Left lung (tissue), 14 donors: Measurements from ENCODE around the gene KRIT1. TPM values are rescaled to one million over a fixed set of nuclear protein-coding genes. Genes with fewer than 3 reads are reported as not detected.

Source experiments
- ATAC-seq: fragments of 200-7000 bp; cut with Tn5 transposase; one replicate; pipeline ENCODE4 v1.9.1; 2020; ENCODE audit warnings: moderate library complexity
- DNase-seq, 4 donors: peaks; one replicate each; pipeline ENCODE4 v3.0.0-alpha.2; 2013 to 2020
- H3K27ac ChIP-seq, 2 donors: fragments of 200-600 bp; sonication (generic) in 1 of 2; one replicate each; pipeline versions ENCODE4 v1.5.0 to v1.8.0; 2020 to 2021
- H3K27me3 ChIP-seq, 2 donors: fragments of 200-600 bp; sonication (generic) in 1 of 2; one replicate each; pipeline versions ENCODE4 v1.5.0 to v1.8.0; 2020 to 2021
- H3K36me3 ChIP-seq, 2 donors: fragments of 200-600 bp; sonication (generic) in 1 of 2; one replicate each; pipeline versions ENCODE4 v1.5.0 to v1.8.0; 2020 to 2021
- H3K4me1 ChIP-seq, 2 donors: fragments of 200-600 bp; one replicate each; pipeline ENCODE4 v1.8.0; 2021
- H3K4me3 ChIP-seq, 2 donors: fragments of 200-600 bp; sonication (generic) in 1 of 2; one replicate each; pipeline versions ENCODE4 v1.5.0 to v1.8.0; 2020 to 2021; ENCODE audit warnings: mild to moderate bottlenecking in 1 of 2
- H3K9me3 ChIP-seq, 2 donors: fragments of 200-600 bp; sonication (generic) in 1 of 2; one replicate each; pipeline versions ENCODE4 v1.5.0 to v1.8.0; 2020 to 2021
- intact Hi-C, 2 donors: fragments of 100-400 bp; cut with DNase I; formaldehyde crosslinking; loops; one replicate each; pipeline versions ENCODE4 v1.11.2 to v1.14.2; 2022
- long read RNA-seq, 12 donors: library from polyadenylated mRNA in 2 of 12; unstranded in 2 of 12; transcript quantifications; one replicate each; pipeline ENCODE4 v2.0.0 and lab custom pipeline, GENCODE V29; 2019 to 2026
- polyA plus RNA-seq, 6 donors: library from polyadenylated mRNA; unstranded; fragments of 120-200 nt; gene quantifications; one replicate each; pipeline ENCODE4 v1.2.1, GENCODE V29; 2013; ENCODE audit not compliant: insufficient read length in 6 of 6
- total RNA-seq, 2 donors: library from RNA; stranded (reverse); fragmentation: NEBNext Ultra II Directional; extraction: Animal tissue kit (Norgen Biotek cat#: 25700); gene quantifications; one replicate each; pipeline ENCODE4 v1.2.1, GENCODE V29; 2021
- TF ChIP-seq, protein P1 (sequence below), 2 donors: fragments of 200-600 bp; sonication (generic) in 1 of 2; IDR thresholded peaks; one replicate each; pipeline versions ENCODE4 v1.5.0 to v1.8.0; 2021; ENCODE audit warnings: antibody characterized with exemption in 2 of 2
- donor health status: DM: no; HTN: yes; CAD: no.
- donor health status: DM: no; HTN: no; CAD: no.

The KRIT1 gene
- total RNA-seq (10 to 100 TPM; 28.2 to 30.2 TPM), polyA plus RNA-seq (10 to 100 TPM; 54.9 to 63.4 (median 58.1) TPM)
- long read RNA-seq, donor 1, partial matches to known transcripts = 34 of 45 reads
- long read RNA-seq, donor 1, other reads (novel, unspliced or antisense) = 9 of 45 reads
- long read RNA-seq, donor 2, partial matches to known transcripts = 17 of 19 reads
- long read RNA-seq, donor 2, other reads (novel, unspliced or antisense) = 0 of 19 reads
- long read RNA-seq, donor 3, partial matches to known transcripts = 83 of 84 reads
- long read RNA-seq, donor 3, other reads (novel, unspliced or antisense) = 0 of 84 reads
- long read RNA-seq, donor 4, partial matches to known transcripts = 2 of 6 reads
- long read RNA-seq, donor 4, other reads (novel, unspliced or antisense) = 3 of 6 reads
- long read RNA-seq, donor 5, partial matches to known transcripts = 29 of 32 reads
- long read RNA-seq, donor 5, other reads (novel, unspliced or antisense) = 0 of 32 reads
- long read RNA-seq, donor 6, partial matches to known transcripts = 29 of 31 reads
- long read RNA-seq, donor 6, other reads (novel, unspliced or antisense) = 0 of 31 reads
- long read RNA-seq, donor 7, partial matches to known transcripts = 24 of 26 reads
- long read RNA-seq, donor 7, other reads (novel, unspliced or antisense) = 0 of 26 reads
- long read RNA-seq, donor 8, partial matches to known transcripts = 113 of 118 reads
- long read RNA-seq, donor 8, other reads (novel, unspliced or antisense) = 0 of 118 reads
- long read RNA-seq, donor 9 = 0 reads
- long read RNA-seq, donor 10, partial matches to known transcripts = 0 of 4 reads
- long read RNA-seq, donor 10, other reads (novel, unspliced or antisense) = 3 of 4 reads
- long read RNA-seq, donor 11, partial matches to known transcripts = 6 of 7 reads
- long read RNA-seq, donor 11, other reads (novel, unspliced or antisense) = 0 of 7 reads
- long read RNA-seq, donor 12, partial matches to known transcripts = 23 of 30 reads
- long read RNA-seq, donor 12, other reads (novel, unspliced or antisense) = 5 of 30 reads

DNA sequence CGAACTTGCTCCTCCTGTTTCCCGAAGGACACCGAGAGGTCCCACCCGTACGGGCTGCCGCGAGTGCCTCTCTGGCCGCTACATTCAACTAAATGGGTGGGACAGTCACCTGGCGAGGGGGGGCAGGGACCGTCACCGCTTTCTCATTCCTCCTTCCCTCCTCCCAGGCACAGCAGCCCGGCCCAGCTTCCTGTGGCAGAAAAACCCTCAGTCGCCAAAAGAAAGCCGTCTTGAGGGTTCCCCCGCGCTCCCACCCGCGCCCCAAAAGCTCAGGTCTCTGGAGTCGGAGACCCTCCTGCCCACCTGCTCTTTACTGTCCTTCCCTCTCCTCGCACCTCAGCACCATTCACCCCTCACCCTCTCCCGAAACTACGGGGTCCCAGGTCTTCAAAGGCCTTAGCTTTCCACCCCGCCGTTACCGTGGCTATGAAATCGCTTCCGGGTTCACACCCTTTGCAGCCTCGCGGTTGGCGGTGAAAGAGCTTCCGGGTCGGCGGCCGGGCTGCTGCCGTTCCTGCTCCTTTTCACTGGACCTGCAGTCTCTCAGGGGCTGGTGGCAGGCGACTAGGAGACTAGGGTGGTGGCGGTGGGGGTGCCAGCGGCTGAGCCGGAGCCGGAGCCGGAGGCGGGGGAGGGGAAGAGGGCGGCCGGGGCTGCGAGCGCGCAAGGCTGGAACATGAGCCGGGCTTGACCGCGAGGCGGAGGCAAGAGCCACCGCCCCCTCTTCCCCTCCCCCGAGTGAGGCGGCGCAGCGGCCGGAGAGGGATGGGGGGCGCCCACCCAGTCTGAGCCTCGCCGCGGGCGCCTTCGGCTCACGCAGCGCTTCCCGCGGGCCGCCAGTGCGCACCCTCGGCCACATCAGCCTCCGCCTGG is at the start of gene KRIT1, which contains the start of gene ANKIB1:
KRIT1 (minus strand) TSS at position 428 of the 873 bp plus-strand sequence. CDS start 3,779 bp downstream, outside the sequence.
ANKIB1 (plus strand) TSS at position 488 of the 873 bp plus-strand sequence. CDS start 49,005 bp downstream, outside the sequence.
- Histone ChIP-seq H3K27me3 (no peaks in the 10 kb centered on the region), H3K36me3 (peaks cover 0 to 5% of the 10 kb centered on the region in 2 donors), H3K9me3 (no peaks in the 10 kb centered on the region), H3K4me1 (peaks cover 21 to 49% of the 10 kb centered on the region in 2 donors), H3K27ac (peak within 1 kb of the TSS; percentile 89 to 92), H3K4me3 (peak within 1 kb of the TSS; percentile 81 to 95)
- peak; percentile 88 to 95 (median 90) for DNase-seq
- intact Hi-C loops = no loop called here
- TF ChIP-seq, protein P1, sequence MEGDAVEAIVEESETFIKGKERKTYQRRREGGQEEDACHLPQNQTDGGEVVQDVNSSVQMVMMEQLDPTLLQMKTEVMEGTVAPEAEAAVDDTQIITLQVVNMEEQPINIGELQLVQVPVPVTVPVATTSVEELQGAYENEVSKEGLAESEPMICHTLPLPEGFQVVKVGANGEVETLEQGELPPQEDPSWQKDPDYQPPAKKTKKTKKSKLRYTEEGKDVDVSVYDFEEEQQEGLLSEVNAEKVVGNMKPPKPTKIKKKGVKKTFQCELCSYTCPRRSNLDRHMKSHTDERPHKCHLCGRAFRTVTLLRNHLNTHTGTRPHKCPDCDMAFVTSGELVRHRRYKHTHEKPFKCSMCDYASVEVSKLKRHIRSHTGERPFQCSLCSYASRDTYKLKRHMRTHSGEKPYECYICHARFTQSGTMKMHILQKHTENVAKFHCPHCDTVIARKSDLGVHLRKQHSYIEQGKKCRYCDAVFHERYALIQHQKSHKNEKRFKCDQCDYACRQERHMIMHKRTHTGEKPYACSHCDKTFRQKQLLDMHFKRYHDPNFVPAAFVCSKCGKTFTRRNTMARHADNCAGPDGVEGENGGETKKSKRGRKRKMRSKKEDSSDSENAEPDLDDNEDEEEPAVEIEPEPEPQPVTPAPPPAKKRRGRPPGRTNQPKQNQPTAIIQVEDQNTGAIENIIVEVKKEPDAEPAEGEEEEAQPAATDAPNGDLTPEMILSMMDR (IDR thresholded peaks at IDR 0.05) = peak in 1 of 2 donors; percentile 12
- ATAC-seq = peak; percentile 92

DNA sequence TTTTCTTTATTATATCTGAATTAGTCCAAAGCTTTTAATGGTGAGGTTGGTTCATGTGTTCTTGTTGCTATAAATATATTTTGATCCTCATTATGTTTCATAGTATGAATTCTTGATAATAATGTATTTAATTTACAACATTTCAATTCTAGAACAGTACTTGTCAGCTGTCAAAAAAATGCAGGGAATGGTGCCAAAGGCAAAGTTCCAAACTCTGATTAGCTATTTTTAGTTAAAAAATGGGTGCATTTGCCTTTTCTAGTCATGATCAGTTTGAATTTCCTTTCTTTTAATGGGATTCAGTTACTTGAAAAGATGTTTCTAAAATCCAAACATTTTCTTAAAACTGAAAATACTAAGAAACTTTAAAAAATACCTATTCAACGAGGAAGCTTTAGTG is 49.7 kb upstream of the KRIT1 start:
- DNase-seq (no peak), ATAC-seq (no peak)
- TF ChIP-seq, protein P1 (IDR thresholded peaks at IDR 0.05) = no peak
- Histone ChIP-seq H3K4me3 (no peak overlapping the region), H3K36me3 (no peaks in the 10 kb centered on the region), H3K27ac (no peak overlapping the region), H3K4me1 (peaks cover 0 to 10% of the 10 kb centered on the region in 2 donors), H3K27me3 (no peaks in the 10 kb centered on the region), H3K9me3 (no peaks in the 10 kb centered on the region)
- intact Hi-C loops = no loop called here

DNA sequence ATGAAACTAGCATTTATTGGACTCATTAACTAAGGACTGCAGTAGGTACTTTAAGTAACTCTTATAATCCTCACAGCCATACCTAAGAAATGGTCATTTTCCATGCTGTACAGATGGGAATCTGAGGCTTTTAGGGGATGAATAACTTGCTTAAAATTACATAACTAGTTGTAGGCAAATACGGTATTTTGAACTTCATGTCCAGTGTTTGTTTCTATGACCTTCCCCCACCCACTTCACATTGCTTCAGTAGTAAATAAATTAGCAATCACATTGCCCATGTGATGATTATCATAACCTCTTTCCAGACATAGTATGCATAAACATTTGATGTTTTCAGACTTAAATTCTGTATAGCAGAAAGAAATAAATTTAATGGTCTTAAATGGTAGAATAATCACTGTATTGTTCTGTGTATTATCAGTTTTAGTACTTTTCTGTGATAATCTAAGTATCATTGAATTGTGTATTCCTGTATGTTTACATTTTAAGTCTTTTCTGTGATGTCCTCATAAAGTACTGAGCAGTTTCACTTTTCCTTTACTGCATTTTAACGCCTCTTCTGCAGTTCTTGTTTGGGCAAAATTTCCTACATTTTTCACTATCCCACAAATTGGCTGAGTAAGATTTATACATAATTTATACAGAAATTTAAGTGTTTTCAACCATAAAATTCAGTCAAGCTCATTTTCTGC is 48.3 kb upstream of the KRIT1 start:
- TF ChIP-seq, protein P1 (IDR thresholded peaks at IDR 0.05) = no peak
- Histone ChIP-seq H3K4me3 (no peak overlapping the region), H3K9me3 (no peaks in the 10 kb centered on the region), H3K27me3 (no peaks in the 10 kb centered on the region), H3K4me1 (peaks cover 0 to 10% of the 10 kb centered on the region in 2 donors), H3K36me3 (no peaks in the 10 kb centered on the region), H3K27ac (peak overlapping the region; percentile 3 to 27)
- peak; percentile 46 for ATAC-seq
- intact Hi-C loops = no loop called here
- DNase-seq = peak in 1 of 4 donors; percentile 28

DNA sequence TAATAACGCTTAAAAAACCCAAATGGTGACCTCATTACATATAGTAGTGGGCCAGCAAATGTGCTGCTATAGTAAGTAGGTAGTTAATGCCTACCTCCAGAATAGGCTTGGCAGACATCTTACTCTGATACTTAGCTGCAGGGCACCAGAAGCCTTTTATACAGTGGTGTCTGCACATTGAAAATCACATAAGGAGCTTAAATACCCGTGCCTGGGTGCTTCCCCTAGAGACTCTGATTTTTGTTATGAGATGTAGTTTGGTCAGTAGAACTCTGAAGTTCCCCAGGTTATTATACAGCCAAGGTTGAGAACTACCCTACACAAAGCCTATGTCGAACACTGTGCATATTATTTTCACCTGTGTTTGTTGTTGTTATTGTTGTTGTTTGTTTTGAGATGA is 47.3 kb upstream of the KRIT1 start:
- DNase-seq = no peak
- TF ChIP-seq, protein P1 (IDR thresholded peaks at IDR 0.05) = no peak
- H3K27me3 ChIP-seq = no peaks in the 10 kb centered on the region
- H3K36me3 ChIP-seq = no peaks in the 10 kb centered on the region
- ATAC-seq = no peak
- H3K9me3 ChIP-seq = no peaks in the 10 kb centered on the region
- H3K27ac ChIP-seq = no peak overlapping the region
- intact Hi-C loops = no loop called here
- peaks cover 0 to 10% of the 10 kb centered on the region in 2 donors for H3K4me1 ChIP-seq
- no peak overlapping the region for H3K4me3 ChIP-seq
